Neural progenitor cell (in vitro differentiated cells): Measurements from ENCODE around the gene SATB1. TPM values are rescaled to one million over a fixed set of nuclear protein-coding genes. Genes with fewer than 3 reads are reported as not detected.

ENCODE experiments used
- DNase-seq: peaks from one replicate; pipeline ENCODE4 v3.0.0-alpha.2; 2016; ENCODE audit warnings: low spot score
- H2AFZ ChIP-seq: fragments of 200-600 bp; sonication (generic); replicated peaks from 2 replicates; pipeline ENCODE4 v1.6.1; 2016; ENCODE audit warnings: antibody characterized with exemption
- H3F3A ChIP-seq: fragments of 200-600 bp; sonication (generic); 2 replicates; pipeline ENCODE4 v1.6.1; 2016; ENCODE audit warnings: antibody characterized with exemption, low read depth
- H3K27ac ChIP-seq: fragments of 200-600 bp; sonication (generic); 2 replicates; pipeline ENCODE4 v1.5.1; 2016; ENCODE audit warnings: mild to moderate bottlenecking
- H3K27me3 ChIP-seq: fragments of 200-600 bp; sonication (generic); 2 replicates; pipeline ENCODE4 v1.6.1; 2016; ENCODE audit warnings: mild to moderate bottlenecking, moderate library complexity
- H3K36me3 ChIP-seq: fragments of 200-600 bp; sonication (generic); 2 replicates; pipeline ENCODE4 v1.5.1; 2016
- H3K4me1 ChIP-seq: fragments of 200-600 bp; sonication (generic); 2 replicates; pipeline ENCODE4 v1.6.1; 2016; ENCODE audit warnings: mixed run types
- H3K4me2 ChIP-seq: fragments of 200-600 bp; sonication (generic); 2 replicates; pipeline ENCODE4 v1.6.1; 2016
- H3K4me3 ChIP-seq: fragments of 200-600 bp; sonication (generic); 2 replicates; pipeline ENCODE4 v1.5.1; 2016
- H3K79me2 ChIP-seq: fragments of 200-600 bp; sonication (generic); 2 replicates; pipeline ENCODE4 v1.6.1; 2016; ENCODE audit warnings: low read depth
- H3K9ac ChIP-seq: fragments of 200-600 bp; sonication (generic); 2 replicates; pipeline ENCODE4 v1.6.1; 2016
- H3K9me3 ChIP-seq: fragments of 200-600 bp; sonication (generic); 2 replicates; pipeline ENCODE4 v1.5.1; 2016; ENCODE audit warnings: low read depth
- H4K20me1 ChIP-seq: fragments of 200-600 bp; sonication (generic); 2 replicates; pipeline ENCODE4 v1.6.1; 2016; ENCODE audit warnings: low read depth
- H3K27ac Mint-ChIP-seq: 3 replicates; pipeline ENCODE4 v1.8.0; 2021; ENCODE audit warnings: mixed read lengths
- H3K27me3 Mint-ChIP-seq: 2 replicates; pipeline ENCODE4 v1.8.0; 2022; ENCODE audit warnings: low read depth, mild to moderate bottlenecking, inconsistent platforms, moderate library complexity, mixed read lengths; ENCODE audit not compliant: insufficient read depth
- H3K36me3 Mint-ChIP-seq: 3 replicates; pipeline ENCODE4 v1.8.0; 2021; ENCODE audit warnings: mixed read lengths
- H3K4me1 Mint-ChIP-seq: 3 replicates; pipeline ENCODE4 v1.8.0; 2021; ENCODE audit warnings: mixed read lengths
- H3K4me3 Mint-ChIP-seq: 3 replicates; pipeline ENCODE4 v1.8.0; 2021; ENCODE audit warnings: mild to moderate bottlenecking, moderate library complexity, mixed read lengths
- H3K9me3 Mint-ChIP-seq: 3 replicates; pipeline ENCODE4 v1.8.0; 2020; ENCODE audit warnings: mixed read lengths
- EZH2 ChIP-seq: fragments of 200-600 bp; sonication (generic); IDR thresholded peaks from 2 replicates; pipeline ENCODE4 v1.6.1; 2017; ENCODE audit warnings: antibody characterized with exemption, mild to moderate bottlenecking, moderate library complexity
- EZH2phosphoT487 ChIP-seq: fragments of 200-600 bp; sonication (generic); IDR thresholded peaks from 2 replicates; pipeline ENCODE4 v1.6.1; 2017; ENCODE audit warnings: antibody characterized with exemption
- total RNA-seq: library from RNA; depleted of rRNA; stranded (reverse); fragments of >200 nt; gene quantifications from 2 replicates; pipeline ENCODE4 v1.2.3, GENCODE V29; 2015; ENCODE audit warnings: low replicate concordance
- TF ChIP-seq, protein P1 (sequence below): fragments of 200-600 bp; sonication (generic); IDR thresholded peaks from 2 replicates; pipeline ENCODE4 v1.5.1; 2017; ENCODE audit warnings: antibody characterized with exemption, mild to moderate bottlenecking

The SATB1 gene
- total RNA-seq, 1 donor from 2014 or later, result 38.6 TPM

DNA sequence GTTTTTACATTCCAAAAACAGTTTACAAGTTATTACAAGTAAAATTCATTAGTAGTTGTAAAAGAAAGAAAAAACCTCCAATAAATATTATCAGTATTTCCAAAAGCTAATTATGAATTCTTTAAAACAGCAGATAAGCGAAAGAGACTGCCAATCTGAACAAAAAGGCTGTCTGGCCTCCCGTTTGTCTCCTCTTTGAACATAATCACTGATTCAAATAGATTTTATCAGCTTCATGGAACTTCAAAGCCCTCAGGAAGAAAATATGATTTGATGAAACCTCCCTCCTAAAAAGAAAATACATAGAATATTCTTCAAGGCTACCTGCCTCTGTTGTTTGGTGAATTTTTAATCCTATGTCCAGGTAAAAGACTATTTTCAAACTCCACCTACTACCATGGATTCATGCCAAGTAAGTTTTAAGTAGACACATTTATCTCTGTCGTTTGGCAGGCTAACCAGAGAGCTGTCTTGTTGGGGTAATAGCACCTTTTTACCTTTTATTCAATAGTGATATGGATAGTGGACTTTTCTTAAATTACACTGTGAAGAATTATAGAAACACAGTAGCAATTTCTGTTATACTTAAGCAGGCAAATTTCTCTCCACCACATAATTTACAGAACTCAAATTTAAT is 35.0 kb downstream of the SATB1 start:
- Histone ChIP-seq H3K36me3 (no peaks in the 10 kb centered on the region), H4K20me1 (no peaks in the 10 kb centered on the region), H3K9me3 (no peaks in the 10 kb centered on the region), H3K4me3 (no peak overlapping the region), H3K4me1 (no peaks in the 10 kb centered on the region), H3K4me2 (no peak overlapping the region), H3K27me3 (no peaks in the 10 kb centered on the region), H3K79me2 (no peaks in the 10 kb centered on the region), H2AFZ (no peak overlapping the region), H3F3A (no peaks in the 10 kb centered on the region), H3K9ac (no peak overlapping the region), H3K27ac (no peak overlapping the region)
- Mint-ChIP-seq H3K9me3 (no peaks in the 10 kb centered on the region), H3K36me3 (peaks cover 10% of the 10 kb centered on the region), H3K27ac (no peak overlapping the region), H3K27me3 (no peaks in the 10 kb centered on the region), H3K4me1 (no peaks in the 10 kb centered on the region), H3K4me3 (no peak overlapping the region)
- no peak for DNase-seq
- TF ChIP-seq, protein P1, sequence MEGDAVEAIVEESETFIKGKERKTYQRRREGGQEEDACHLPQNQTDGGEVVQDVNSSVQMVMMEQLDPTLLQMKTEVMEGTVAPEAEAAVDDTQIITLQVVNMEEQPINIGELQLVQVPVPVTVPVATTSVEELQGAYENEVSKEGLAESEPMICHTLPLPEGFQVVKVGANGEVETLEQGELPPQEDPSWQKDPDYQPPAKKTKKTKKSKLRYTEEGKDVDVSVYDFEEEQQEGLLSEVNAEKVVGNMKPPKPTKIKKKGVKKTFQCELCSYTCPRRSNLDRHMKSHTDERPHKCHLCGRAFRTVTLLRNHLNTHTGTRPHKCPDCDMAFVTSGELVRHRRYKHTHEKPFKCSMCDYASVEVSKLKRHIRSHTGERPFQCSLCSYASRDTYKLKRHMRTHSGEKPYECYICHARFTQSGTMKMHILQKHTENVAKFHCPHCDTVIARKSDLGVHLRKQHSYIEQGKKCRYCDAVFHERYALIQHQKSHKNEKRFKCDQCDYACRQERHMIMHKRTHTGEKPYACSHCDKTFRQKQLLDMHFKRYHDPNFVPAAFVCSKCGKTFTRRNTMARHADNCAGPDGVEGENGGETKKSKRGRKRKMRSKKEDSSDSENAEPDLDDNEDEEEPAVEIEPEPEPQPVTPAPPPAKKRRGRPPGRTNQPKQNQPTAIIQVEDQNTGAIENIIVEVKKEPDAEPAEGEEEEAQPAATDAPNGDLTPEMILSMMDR, result no peak

DNA sequence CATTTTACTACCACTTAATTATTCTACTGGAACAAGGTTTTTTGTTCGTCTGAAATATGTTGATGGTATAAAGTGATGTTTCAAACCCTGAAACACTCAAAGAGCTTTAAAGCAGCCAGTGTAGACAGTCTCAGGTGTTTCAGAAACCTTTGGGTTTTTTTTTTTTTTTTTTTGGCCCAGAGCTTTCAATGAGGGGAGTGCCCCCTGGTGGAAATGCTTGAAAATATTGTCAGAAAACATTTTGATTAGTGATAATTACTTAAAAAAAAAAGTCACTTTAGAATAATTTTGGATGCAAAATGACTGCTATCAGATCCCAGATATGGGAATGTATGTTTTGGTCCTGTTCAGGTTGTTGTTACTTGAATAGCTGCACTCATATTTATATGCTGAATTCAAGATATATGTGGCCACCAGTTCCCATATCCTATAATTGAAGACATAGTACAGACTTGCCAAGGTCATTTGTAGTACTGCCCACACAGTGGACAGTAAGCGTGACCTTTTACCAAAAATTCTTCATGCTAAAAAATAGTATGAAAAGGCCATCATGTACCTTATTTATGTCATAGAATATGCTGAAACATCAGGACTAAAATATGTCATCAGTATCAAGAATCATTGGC is 35.9 kb downstream of the SATB1 start:
- no peaks in the 10 kb centered on the region for H3K9me3 Mint-ChIP-seq
- Histone ChIP-seq H2AFZ (no peak overlapping the region), H3F3A (no peaks in the 10 kb centered on the region), H4K20me1 (no peaks in the 10 kb centered on the region), H3K9ac (no peak overlapping the region), H3K4me2 (no peak overlapping the region), H3K9me3 (no peaks in the 10 kb centered on the region), H3K27ac (no peak overlapping the region), H3K79me2 (no peaks in the 10 kb centered on the region), H3K4me1 (no peaks in the 10 kb centered on the region), H3K27me3 (no peaks in the 10 kb centered on the region), H3K4me3 (no peak overlapping the region), H3K36me3 (no peaks in the 10 kb centered on the region)
- no peaks in the 10 kb centered on the region for H3K4me1 Mint-ChIP-seq
- H3K27ac Mint-ChIP-seq, result no peak overlapping the region
- TF ChIP-seq EZH2phosphoT487 (no peak), EZH2 (no peak)
- TF ChIP-seq, protein P1, result peak; percentile 75
- H3K27me3 Mint-ChIP-seq, result no peaks in the 10 kb centered on the region
- DNase-seq, result peak; percentile 46
- no peak overlapping the region for H3K4me3 Mint-ChIP-seq
- peaks cover 6% of the 10 kb centered on the region for H3K36me3 Mint-ChIP-seq

DNA sequence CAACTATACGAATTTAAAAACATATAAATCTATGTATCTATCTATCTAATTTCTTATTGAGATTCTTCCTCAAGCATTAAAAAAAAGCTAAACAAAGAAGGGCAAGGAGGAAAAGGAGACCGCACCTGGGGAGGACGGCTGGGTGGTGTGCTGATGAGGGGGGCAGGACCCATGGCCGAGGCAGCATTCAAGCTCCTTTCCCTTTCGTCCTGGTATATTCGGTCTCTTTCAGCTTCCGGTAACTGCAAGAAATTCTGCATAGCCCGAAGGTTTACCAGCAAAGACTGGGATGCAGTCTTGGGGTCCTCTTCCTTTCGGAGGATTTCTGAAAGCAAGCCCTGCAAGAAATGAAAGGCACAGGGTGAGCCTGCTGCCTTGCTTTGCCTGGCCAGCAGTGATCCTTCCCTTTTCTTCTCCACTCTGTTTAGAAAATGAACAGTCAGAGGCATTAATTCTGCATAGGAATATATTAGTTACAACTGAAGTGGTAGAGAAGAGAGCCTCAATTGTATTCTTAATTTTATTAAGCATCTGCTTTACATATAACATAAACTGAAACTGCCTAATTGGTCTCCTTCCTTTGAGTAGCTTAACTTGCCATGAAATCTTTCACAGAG is 38.8 kb downstream of the SATB1 start:
- H3K27me3 Mint-ChIP-seq, result no peaks in the 10 kb centered on the region
- no peak for TF ChIP-seq EZH2
- TF ChIP-seq, protein P1, result no peak
- TF ChIP-seq EZH2phosphoT487, result no peak
- Histone ChIP-seq H3K27me3 (no peaks in the 10 kb centered on the region), H3F3A (no peaks in the 10 kb centered on the region), H3K9ac (no peak overlapping the region), H3K4me3 (no peak overlapping the region), H3K4me1 (no peaks in the 10 kb centered on the region), H3K9me3 (no peaks in the 10 kb centered on the region), H3K79me2 (no peaks in the 10 kb centered on the region), H3K27ac (no peak overlapping the region), H4K20me1 (no peaks in the 10 kb centered on the region), H3K4me2 (no peak overlapping the region), H3K36me3 (no peaks in the 10 kb centered on the region), H2AFZ (no peak overlapping the region)
- no peak for DNase-seq
- no peak overlapping the region for H3K27ac Mint-ChIP-seq
- no peaks in the 10 kb centered on the region for H3K9me3 Mint-ChIP-seq
- H3K4me1 Mint-ChIP-seq, result no peaks in the 10 kb centered on the region
- no peak overlapping the region for H3K4me3 Mint-ChIP-seq
- peaks cover 7% of the 10 kb centered on the region for H3K36me3 Mint-ChIP-seq
